HCEC 1CT (cell line): ENCODE data around the gene TFEB.

Experiments used
- DNase-seq: peaks from one replicate; pipeline ENCODE4 v3.0.0-alpha.2; 2017

The TFEB gene

DNA sequence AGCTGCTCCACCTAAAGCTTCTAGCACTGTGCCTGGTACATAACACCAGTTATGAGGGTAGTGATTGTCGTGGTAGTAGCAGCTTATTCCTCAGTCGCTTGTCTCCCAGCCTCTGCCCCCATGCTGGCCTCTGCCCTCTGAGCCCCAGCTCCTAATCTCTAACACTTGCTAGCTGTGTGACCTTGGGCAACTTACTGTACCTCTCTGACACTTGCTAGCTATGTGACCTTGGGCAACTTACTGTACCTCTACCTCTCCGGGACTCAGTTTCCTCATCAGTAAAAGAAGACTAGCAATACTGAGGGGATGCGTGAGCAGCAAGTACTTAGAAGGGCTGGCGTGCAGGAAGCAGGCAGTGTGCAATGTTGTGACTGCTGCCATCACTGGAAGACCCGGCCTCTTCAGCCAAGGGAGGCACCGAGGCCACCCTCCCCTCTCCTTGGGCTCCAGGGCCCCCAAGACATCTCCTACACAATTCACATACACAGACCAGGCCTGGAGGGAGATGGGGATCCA lies 87.3 kb downstream of the TFEB start:
- DNase-seq, result no peak

DNA sequence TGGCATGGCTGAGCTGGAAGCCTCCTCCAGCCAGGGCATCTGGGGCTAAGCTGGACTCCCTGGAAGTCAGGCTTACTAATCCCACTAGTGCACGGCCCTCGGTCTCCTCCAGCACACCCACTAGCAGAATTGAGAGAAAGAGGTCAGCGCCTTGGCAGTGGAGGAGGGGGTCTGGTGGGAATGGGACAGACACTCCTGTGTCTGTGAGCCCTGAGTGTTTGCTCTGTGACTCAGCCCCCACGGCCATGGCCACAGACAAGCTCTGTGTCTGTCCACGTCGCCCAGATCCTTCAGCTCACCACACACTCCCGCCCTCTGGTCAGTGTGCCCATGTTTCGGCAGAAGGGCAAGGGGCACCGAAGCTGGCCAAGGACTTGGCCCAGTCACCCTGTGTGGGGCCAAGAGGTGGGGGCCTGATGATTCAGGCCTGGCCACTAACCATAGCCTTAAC lies 88.3 kb downstream of the TFEB start:
- DNase-seq, result no peak

DNA sequence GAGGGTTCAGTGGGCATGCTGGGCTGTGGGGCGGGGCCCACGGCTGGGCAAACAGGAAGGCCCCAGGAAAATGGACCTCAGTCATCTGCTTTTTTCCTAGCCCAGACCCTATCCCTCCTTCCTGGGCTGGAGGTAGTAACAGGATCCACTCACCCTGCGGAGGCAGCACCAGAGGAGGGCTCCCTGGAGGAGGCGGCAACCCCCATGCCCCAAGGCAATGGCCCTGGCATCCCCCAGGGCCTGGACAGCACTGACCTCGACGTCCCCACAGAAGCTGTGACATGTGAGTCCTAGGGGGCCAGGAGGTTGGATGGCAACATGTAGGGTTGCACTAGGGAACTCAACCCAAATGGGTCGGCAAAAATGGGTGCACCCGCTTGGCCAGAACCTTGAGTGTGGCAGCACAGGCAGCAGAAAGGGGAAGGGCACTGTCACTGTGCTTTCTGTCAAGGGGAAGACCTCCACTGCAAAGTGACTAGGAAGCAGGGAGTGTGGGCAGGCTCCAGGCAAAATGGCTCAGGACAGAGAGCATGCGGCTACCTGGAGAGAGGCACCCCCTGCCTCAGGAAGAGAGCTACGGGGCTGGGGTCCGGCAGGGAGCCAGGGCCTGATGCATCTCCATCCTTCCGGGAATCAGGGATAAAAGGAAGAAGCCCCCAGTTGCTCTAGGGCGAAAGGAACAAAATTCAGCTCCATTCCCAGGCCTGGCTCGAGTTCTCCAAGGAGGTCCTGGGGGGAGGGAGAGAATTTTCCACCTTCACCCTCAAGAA lies 89.2 kb downstream of the TFEB start:
- DNase-seq, result no peak

DNA sequence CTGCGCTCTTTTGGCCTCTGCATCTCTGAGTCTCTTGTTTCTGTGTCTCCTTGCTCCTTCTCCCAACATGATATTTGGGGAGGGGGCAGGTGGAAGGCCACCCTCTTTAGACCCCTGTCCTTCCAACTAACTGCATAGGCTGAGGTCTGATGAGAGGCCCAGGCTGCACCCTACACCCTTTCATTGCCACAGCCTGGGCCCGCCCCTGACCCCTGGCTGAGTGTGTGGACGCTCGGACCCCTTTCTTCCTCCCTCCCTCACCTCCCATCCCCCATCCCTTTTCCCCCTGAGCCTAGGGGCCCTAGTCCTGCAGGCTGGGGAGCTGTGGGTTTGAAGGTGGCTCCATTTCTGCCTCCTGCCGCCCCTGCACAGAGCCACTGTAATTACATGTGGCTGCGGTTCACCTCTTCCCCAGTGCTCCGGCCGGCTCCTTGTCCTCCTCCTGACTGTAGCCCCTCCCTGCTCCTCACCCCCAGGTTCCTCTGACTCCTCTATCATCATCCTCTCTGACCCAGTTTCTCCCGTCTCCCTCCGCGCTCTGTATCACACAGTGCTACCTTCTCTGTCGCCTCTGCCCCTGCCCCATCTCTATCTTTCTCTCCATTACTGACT lies 90.3 kb downstream of the TFEB start:
- no peak for DNase-seq

DNA sequence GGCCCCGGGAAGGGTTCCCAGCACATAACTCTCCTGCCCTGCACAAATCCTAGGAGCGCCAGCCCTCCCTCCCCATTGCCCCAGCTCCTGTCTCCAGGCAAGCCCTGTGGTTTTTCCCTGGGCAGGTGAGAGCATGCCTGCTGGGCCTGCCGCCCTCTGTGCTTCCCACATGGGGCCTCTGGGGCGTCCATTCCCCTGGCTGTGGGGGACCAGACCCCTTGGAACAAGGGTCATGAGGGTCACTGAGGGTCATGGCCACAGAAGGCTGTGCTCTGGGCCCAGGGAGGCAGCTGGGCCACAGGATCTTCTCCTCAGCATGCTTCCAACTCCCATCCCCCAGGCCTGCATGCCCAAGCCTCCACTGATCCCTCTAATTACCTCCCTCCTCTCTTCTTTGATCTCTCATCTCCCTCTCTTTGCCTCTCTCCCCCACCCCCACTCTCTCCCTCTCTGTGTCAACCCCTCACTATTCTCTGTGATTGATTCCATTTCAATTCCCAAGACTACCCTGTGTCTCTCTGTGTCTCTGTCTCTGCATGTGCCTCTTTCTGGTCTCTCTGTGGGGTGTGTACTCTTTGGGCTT lies 91.0 kb downstream of the TFEB start:
- no peak for DNase-seq

DNA sequence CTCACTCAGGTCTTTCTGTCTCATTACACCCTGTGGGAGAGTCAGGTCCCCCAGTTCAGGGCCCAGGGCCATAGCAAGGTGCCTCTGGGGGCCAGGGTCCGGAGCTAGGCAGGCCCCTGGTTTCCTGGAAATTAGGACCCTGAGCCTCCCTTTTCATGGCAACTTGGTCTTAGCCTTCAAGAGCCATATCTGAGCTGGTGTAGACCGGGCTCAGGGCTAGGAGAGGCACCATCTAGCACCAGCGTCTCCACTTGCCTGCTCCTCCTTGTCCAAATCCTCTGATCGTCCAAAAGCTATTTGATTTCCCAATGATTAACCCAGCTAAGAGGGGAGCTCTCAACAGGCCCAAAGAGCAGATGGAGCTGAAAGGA lies 91.5 kb downstream of the TFEB start:
- no peak for DNase-seq

DNA sequence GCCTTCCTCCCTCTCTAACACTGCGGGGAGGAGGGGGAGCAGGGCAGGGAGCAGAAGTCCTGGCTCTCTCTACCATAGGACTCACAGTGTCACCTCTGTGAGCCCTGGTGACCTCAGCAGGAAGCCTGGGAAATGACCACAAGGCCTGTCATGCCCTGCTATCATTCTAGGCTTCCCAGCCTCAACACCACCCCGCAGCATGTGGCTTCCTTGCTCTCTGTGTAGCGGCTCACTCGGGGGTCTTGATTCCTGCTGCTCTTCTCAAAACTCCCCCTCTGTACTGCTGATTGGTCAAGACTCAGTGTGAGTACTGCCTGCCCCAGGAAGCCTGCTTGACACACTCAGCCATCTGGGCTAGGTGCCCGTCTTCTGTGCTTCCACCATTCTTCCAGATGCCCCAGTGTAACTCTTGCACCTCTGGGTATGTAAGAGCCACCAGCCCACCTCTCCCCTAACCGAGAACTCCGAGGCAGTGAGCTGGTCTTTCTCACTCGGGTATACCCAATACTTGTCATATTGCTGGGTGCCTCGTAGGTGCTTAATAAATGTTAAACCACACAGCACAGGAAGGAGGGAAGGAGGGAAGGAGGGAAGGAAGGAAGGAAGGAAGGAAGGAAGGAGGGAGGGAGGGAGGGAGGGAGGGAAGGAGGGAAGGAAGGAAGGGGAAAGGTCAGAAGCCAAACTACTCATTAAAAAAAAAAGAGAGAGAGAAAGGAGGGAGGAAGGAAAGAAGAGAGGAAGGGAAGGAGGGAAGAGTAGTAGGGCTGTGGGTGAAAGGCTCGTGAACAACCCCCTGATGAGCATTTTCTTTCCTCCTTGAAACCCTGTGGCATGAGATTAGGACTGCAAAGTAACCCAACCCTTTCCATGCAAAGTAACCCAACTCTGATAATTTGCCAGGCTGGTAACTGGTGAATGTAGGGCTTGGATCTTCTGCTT lies 92.2 kb downstream of the TFEB start:
- DNase-seq, result no peak

DNA sequence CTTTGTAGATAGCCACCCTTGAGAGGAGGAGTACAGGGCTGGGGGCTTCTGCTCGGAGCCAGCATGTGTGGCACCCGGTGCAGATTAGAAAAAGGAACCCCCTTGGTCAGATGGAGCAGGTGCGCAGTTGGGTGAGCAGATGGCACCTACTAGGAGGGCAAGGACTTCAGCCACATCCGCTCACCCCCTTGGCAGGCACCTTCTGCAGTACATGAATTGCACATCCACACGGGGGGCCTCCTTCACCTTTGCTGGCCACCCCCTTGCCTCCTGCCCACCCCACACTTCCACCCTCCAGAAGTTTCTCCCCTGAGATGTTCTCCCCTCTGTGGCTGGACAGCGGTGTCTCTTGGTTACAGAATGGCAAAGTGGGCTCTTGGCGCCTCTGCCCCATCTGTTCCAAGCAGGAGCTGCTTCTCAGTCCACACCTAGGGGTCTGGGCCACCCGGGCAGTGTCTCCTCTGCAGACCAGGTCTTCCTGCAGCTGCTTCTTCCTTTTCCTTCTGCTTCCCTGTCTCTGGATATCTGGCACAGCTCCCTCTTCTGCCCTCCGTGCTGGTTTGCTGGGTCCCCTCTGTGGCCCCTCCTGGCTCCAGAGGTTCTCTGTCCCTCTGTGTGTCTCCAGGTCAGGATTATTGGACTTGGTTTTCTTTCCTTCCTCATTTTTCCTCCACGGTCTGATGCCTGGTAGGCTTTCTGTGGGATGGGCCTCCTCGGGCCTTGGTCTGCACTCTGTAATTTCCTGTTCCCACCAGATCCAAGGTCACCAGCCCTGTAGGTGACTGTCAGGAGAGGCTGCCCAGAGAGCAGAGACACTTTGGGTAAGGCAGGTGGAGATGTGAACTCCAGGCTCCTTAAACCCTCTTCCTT lies 93.1 kb downstream of the TFEB start:
- DNase-seq, result no peak

DNA sequence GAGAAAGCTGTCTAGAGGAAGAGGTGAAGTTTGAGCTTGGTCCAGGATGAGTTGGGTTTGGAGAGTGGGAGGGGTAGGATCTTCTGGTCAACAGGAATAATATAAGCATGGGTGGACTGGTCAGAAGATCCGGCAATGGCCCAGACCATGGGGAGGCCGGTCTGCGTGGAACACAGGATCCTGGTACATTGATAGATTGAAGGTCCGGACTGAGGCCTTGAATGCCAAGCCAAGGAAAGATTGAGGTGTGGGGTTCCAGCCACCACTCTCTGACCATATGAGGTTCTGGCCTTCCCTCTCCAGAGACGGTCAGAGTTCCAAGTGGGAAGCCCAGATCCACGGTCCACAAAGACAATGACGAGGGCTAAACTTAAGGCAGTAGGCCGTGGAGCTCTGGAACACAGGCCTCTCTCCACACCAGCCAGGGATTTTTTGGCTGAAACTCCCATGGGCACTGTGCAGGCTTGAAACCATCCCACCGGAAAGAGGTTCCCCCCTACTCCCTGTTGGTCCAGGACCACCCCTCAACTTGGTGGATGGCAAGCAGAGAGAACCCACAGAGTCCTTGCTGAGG lies 94.0 kb downstream of the TFEB start:
- no peak for DNase-seq

DNA sequence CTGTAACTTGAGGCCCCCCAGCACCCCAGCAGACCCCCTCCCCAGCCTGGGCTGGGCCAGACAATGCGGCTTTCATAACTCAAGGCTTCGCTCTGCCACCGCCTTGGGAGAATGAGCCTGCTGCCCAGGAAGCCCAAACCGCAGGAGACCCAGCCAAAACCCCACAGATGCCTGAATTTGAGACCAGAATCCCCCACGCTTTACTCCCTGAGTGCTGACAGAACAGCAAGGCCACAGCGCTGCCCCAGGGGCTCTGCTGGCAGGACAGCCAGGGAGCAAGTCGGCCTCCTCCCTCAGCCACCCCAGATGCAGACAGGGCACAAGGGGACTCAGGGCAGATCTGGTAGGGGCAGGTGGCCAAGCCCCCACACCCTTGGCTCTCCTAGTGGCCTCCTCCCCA lies 95.0 kb downstream of the TFEB start:
- no peak for DNase-seq

DNA sequence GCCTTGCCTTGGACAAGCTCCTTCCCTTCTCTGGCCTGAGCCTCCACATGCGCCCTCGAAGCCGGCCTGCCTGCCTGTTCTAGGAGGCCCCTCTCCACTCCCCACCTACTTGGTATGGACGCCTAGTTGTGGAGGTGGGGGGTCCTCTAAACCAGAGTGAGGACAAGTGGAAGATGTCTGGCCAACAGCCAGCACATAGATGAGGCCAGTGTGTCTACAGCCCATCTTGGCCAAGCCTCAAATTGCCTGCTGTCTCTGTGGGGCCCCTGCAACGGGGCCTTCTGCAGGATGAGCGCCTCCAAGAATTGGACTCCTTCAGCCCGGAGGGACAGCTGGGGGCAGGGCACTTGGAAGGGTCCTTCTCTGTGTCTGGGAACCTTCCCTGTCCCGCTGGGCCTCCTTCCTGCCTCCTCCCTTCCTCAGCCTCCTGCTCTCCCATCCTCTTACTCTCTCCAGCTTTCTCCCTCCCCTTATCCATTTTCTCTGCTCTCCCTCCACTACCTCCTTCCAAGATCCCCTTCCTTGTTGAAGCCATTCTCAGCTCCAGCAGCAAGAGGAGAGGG lies 95.5 kb downstream of the TFEB start:
- DNase-seq, result no peak

DNA sequence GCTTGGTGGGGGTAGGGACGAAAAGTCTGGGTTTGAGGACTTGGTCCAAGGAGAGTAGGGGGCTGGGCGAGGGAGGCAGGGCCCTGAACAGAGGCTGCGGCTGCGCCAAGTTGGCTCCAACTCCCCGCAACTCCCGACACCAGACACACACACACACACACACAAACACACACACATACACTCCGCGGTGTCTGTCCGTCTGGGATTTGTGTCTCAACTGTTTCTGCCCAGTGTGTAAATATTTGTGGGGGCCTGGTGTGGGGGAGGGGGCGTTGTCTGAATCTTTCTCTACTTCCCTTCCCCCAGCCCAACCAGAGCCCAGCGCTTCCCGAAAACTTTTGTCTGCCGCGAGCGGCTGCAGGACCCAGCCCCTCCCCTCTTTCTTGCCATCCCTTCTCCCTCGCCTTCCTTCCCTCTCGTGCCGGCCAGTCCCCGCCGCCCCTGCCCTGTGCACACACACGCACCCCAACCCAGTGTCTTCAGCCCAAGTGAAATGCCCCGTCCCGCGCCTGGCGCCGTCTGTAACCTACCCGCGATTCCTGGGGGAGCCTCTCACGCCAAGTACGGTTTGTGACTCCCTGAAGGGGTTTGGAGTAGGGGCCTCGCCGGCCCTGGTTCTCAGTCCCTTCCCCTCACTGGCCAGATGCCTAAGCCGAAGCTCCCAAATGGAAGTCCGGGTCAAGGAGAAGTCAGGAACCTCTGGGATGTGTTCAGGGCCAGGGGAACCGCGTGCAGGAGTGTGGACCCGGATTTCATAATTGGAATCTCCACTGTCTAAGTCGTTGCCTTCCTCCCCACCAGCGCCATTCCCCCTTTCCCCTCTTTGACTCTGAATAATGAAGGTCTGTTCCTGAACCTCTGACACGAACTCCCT lies 96.2 kb downstream of the TFEB start:
- DNase-seq, result no peak

DNA sequence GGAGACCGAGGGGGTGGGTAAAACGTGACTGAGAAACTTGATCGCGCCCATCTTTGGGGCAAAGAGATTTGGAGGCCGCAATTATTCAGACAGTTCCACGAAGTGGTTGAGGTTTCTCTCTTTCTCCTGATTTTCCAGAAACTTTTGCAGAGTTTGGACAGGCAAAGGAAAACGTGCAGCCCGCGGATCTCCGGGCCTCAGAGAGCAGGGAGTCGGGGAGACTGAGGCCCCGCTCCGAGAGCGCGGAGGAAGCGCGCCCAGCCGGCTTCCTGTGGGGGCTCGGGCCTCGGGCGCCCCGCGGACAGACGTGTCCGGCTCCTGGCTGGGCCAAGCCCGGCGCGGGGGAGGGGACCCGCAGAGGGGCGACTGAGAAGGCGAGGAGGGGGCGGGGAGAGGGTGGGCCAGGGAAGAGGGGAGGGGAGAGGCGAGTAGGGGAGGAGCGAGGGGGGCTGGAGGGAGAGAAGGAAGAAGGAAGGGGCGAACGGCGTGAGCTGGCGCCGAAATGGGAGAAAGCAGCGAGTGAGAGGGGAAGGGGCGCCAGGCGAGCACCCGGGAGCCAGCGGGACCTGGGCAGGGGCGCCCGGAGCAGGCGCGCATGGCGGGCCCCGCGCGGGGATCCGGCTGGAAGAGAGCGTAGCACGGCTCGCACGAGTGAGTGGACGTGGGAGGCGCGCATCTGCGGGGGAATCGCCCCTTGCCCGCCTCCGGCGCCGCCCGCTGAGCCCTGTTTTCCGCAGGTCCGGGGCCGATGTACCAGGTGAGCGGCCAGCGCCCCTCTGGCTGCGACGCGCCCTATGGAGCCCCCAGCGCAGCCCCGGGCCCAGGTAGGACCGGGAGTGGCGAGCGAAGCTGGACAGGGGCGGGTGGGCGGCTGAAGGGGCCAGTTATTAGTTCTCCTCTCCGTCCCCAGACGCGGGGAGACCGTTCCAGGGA lies 97.1 kb downstream of the TFEB start, which contains the start of gene MDFI:
Gene MDFI, plus strand, starts transcription at position 467 of the 933 bp plus-strand sequence. Its CDS starts 282 bp downstream, at position 749.
- DNase-seq, result no peak

DNA sequence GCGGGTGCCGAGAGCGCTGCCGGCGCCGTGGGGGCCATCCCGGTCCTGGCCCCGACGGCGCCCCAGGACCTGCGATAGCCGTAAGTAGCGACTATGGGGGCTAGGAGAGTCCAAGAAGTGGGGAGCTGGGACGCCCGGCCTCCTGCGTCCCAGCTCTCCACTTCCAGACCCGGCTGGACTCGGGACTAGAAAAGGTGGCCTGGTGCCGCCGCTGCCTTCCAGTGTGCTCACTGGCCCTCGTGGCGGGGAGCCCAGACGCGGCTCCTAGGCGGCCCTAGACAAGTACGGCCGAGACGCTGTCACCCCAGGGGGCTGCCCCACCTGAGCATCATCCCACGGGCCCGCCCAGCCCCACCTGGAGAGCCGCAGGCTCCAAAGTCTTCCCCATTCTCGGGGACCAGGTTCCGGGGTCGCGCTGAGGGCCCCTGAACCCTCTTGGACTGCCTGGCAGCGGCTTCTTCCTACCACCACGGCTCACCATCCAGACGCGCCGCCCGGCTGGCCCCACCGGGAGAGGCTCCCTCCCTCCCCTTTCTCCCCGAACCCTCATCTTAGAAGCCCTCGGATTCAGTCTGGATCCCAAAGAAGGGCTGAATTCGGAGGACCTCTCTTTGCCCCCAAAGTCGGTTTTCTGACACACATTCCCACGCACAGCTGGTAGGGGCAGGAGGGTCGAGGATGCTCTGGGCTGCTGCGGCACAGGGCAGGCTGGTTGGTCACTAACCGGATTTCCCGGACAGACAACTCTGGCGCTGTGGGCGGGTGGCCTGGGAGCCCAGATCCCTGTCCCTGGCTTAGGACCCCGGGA lies 98.0 kb downstream of the TFEB start:
- no peak for DNase-seq

DNA sequence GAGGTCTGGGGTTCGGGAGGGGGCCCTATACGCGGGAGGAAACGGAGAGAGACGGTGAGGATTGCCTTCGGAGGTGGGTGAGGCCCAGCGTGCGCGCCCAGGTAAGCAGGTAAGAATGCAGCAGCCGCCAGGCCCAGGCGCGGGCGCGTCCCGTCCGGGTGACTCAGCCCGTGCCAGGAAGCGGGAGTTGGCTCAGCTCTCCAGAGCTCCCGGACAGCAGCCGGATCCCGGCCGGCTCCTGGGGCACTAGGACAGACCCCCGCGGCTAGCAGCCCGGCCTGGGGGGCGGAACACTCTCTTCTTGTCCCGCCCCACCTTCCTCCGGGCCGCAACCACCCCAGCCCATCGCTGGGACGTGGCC lies 98.6 kb downstream of the TFEB start:
- no peak for DNase-seq

DNA sequence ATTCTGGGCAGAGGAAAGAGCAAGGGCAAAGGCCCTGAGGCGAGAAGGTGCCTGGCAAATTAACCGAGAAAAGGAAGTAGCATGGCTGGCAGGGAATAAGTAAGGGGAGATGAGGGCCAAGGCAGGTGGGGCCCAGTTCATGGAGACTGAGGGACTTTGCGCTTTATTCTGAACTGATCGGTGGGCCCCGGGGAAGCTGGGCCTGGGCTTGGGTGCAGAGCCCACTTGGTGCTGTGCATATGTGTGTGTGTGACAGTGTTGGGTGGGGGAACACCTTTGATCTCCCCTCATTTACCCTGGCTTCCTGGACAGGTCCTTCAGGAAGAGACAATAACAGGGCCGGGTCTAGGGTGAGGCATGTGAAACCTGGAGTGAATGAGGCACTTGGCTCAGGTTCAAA lies 100.0 kb downstream of the TFEB start:
- DNase-seq, result no peak

DNA sequence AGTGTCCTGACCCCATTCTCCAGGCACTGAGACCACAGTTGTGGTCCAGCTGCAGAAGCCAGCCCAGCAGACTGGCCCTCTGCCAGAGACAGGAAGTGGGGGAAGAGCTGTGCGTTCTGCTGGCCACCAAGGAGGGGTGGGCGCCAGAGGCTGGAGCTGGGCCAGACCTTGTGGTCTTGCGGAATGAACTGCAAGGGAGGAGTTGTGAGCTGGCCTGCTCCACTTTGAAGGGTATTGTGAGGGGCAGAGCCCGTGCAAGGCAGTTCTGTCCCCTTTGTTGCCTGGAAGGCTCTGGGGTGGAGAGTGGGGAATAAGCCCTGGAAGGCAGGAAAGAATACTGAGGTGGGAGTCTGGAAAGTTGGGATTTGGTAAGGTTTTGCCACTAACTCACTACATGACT lies 100.8 kb downstream of the TFEB start:
- no peak for DNase-seq
